GM18511 (cell line): ENCODE data around the gene BLTP1.

ENCODE experiments used
- ATAC-seq: cut with Tn5 transposase; IDR thresholded peaks from one replicate; pipeline ENCODE4 v1.9.1; 2021; ENCODE audit warnings: mild to moderate bottlenecking, moderate library complexity; ENCODE audit not compliant: unreplicated experiment

Gene BLTP1

GRCh38 chr4:122163767-122164166, 11.6 kb downstream of the BLTP1 start:
- ATAC-seq, result no peak

GRCh38 chr4:122167369-122167768, 15.2 kb downstream of the BLTP1 start:
- ATAC-seq, result no peak

GRCh38 chr4:122170775-122171174, 18.6 kb downstream of the BLTP1 start:
- no peak for ATAC-seq

GRCh38 chr4:122171323-122171722, 19.2 kb downstream of the BLTP1 start:
- no peak for ATAC-seq

- ATAC-seq, result no peak
Measured at GRCh38 chr4:122172266-122172665, 20.1 kb downstream of the BLTP1 start.

GRCh38 chr4:122178961-122179360, 26.8 kb downstream of the BLTP1 start:
- no peak for ATAC-seq

GRCh38 chr4:122195718-122196117, 43.6 kb downstream of the BLTP1 start:
- no peak for ATAC-seq
